HG02798 (cell line): Measurements from ENCODE around the gene PAK4.
"Not testable (repeated sequence)": the region's sequence is repeated elsewhere in the genome, so short reads cannot be mapped to it uniquely, and the experiment has no call there.

ENCODE experiments used
- ATAC-seq: cut with Tn5 transposase; IDR thresholded peaks from one replicate; pipeline ENCODE4 v1.9.1; 2021; ENCODE audit warnings: mild to moderate bottlenecking; ENCODE audit not compliant: unreplicated experiment, poor library complexity

The PAK4 gene

DNA sequence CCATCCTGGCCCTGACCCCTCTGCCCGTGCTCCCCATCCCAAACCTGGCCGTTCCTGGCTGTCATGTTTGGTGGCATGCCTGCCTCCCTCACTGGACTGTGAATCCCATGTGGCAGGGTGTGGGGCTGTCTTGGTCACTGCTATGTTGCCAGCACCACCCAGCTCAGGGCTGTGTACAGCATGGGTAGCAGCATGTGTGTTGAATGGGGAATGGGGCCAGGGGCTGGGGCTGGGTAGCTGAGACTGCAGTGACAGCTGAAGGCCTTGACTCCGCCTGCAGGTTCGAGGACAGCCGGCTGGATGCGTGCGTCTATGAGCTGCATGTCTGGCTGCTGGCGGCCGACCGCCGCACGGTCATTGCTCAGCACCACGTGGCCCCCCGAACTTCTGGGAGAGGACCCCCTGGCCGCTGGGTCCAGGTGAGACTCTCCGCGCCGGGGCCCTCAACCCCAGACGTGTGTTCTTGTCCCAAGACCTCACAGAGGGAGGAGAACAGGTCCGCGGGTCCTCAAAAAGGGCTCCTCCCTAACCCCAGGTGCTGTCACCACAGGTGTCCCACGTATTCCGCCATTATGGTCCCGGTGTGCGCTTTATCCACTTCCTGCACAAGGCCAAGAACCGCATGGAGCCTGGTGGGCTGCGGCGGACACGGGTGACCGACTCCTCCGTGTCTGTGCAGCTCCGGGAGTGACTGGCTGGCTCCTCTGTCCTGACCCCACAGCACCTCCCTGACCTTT lies 74.6 kb downstream of the PAK4 start:
- no peak for ATAC-seq

GRCh38 chr19:39200803-39201115 lies 75.2 kb downstream of the PAK4 start:
- ATAC-seq = no peak

GRCh38 chr19:39202998-39203355 lies 77.4 kb downstream of the PAK4 start:
- ATAC-seq = no peak

DNA sequence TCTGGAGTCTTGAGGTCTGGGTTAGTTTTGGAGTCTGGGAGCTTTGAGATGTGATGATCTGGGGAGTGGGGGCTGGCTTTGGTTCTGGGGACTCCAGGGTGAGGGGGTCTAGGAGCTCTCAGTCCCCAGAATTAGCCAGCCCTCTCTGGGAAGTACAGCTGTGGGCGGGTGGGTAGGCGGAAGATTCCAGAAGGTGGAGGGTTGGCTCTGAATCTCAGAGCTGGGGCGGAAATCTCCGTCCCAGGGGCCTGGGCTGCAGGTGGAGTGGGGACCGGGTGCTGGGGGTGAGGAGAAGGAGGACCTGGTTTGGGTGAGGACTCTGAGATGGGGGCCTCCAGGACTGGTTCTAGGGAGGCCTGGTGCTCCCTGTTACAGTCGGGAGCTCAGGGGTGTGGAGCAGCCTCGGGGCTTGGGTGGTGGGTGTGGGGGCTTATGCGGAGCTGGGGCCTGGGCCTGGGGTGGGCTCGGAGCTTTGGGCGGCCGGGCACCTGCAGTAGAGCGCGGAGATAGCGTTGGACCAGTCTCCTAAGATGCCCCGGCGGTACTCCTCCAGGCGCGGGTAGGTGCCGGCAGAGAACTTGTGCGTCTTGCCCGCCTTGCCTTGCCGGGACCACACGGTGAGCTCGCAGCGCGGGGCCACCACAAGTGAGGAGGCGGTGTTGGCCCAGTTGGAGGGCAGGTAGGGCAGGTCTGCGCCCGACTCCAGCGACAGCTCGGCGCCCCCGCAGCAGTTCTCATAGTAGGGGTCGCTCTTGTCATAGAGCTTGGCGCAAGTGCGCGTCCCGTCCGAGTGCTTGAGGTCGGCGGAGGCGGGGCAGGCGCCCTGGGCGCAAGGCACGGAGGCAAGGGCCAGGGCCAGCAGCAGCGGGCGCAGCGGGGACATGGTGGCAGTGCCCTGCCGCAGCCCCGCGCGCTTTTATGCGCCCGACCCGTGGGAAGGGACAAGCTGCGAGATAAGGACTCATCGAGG lies 78.1 kb downstream of the PAK4 start, which contains the start of gene SYCN:
TSS of gene SYCN (minus strand) at position 892 of the 970 bp plus-strand sequence. CDS start at position 883, 9 bp downstream.
- ATAC-seq = no peak

DNA sequence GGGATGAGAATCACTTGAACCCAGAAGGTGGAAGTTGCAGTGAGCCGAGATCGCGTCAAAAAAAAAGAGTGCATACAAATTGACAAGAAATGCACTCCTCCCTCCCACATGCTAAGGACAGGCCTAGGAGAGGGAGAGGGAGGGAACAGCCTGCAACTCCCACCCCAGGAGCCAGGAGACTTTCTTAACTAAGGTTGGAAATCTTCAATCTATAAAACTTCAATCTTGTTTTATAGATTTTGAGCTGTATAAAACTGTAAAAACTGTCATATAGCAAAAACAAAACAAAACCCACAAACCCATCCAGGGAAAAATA lies 79.8 kb downstream of the PAK4 start:
- no peak for ATAC-seq

DNA sequence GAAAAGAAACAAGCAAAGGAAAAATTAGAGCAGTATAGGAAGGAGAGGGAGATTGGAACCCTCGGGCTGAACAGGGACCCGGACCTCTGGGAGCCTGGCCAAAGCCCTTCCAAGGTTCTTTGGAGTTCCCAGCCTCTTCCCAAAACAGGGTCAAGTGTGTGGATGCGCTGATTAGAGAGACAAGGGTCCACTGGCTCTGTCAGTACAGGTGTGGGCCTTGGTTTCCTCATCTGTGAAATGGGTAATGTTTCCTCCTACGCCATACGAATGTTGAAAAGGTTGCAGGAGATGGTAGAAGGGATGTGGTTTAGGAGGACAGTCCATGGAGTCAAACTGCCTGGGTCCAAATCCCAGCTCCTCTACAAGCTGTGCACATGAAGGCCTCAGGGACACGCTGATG lies 80.5 kb downstream of the PAK4 start:
- ATAC-seq = no peak

GRCh38 chr19:39207293-39207836 lies 81.8 kb downstream of the PAK4 start:
- ATAC-seq = no peak

GRCh38 chr19:39208175-39208795 lies 82.7 kb downstream of the PAK4 start:
- ATAC-seq = no peak

DNA sequence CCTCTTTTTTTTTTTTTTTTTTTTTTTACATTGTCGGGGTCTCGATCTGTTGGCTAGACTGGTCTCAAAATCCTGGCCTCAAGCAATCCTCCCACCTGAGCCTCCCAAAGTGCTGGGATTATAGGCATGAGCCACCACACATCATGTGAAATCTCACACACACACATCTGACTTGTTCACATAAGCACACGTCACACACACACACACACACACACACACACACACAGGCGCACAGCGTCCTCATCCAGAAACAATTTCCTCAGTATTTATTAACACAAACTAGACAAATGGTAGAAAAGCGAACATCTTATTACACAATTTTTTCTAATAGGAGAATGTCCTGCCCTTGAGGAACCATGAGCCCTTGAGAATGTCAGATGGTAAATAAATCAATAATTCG lies 83.6 kb downstream of the PAK4 start:
- ATAC-seq = no peak

DNA sequence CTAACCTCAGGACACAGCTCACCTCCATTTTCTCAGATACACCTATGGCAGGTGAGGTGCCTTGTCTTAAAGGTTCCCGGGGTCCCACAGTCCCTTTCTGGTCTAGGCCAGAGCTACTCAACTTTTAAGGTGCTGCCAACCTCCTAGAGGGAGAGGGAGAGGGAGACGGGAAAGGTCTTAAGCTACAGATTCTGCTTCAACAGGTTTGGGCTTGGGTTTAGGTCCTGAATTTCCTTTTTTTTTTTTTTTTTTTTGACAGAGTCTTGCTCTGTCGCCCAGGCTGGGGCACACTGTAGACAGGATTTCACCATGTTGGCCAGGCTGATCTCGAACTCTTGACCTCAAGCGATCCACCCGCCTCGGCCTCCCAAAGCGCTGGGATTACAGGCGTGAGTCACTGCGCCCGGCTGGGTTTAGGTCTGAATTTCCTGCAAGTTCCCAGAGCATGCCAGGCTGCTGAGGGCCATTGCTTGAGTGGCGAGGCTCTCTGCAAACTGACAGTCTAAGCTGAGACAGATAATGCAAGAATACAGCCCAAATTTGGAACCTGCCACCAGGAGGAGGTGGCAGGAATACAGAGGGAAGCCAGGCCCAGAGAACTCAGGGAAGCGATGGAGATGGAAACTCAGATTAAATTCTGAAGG lies 86.3 kb downstream of the PAK4 start:
- ATAC-seq = no peak

- no peak for ATAC-seq
Measured at GRCh38 chr19:39212375-39212742, 86.8 kb downstream of the PAK4 start.

GRCh38 chr19:39215323-39215722 lies 89.7 kb downstream of the PAK4 start:
- ATAC-seq = not testable (repeated sequence)

DNA sequence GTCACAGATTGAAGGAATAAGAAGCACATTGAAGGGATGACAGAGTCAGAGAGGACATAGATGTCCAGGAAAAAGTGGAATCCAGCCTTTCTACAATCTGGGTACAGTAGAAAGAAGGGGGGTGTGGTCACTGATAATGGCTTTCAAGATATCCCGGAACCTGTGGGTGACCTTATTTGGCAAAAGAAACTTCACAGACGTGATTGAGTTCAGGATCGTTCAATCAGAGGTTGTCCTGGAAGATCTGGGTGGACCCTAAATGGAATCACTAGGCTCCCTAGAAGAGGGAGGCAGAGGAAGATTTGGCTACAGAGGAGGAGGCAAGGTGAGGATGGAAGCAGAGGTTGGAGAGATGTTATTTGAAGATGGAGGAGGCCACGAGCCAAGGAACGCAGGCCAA lies 91.5 kb downstream of the PAK4 start:
- ATAC-seq = no peak

- no peak for ATAC-seq
Measured at GRCh38 chr19:39218230-39219007, 92.8 kb downstream of the PAK4 start.

DNA sequence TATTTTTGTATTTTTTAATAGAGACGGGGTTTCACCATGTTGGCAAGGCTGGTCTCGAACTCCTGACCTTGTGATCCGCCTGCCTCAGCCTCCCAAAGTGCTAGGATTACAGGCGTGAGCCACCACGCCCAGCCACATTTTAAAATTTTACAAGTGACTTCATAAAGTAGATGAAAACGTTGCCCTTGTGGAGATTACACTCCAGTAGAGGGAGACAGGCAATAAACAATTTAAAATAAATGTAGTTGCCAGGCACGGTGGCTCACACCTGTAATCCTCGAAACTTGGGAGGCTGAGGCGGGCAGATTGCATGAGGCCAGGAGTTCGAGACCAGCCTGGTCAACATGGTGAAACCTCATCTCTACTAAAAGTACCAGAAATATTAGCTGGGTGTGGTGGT lies 93.5 kb downstream of the PAK4 start:
- not testable (repeated sequence) for ATAC-seq

GRCh38 chr19:39223703-39224279 lies 98.2 kb downstream of the PAK4 start:
- no peak for ATAC-seq

DNA sequence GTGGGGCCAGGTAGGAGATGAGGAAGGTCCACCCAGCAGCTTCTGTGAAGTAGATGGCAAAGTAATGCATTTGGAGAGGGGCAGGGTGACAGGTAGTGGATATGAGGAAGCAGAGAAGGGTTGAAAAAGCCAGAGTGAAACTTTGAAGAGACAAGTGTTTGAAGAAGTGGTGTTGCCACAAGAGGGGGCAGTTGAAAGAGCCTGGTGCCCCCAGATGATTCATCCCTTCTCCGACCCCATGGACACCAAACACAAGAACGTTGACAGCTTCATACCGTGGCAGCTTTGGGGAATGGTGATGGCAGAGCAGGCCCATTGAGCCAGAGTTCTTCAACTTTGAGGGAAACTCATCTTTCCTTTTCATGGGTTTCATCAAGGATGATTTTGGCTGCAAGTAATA lies 99.3 kb downstream of the PAK4 start:
- ATAC-seq = no peak
